BE2C (cell line): ENCODE measurements around the gene SRGAP3.

ENCODE experiments used
- DNase-seq: peaks from one replicate; pipeline ENCODE4 v3.0.0-alpha.2; 2020
- H3K27me3 ChIP-seq: fragments of 250-450 bp; sonication (Bioruptor Pico); 2 replicates; pipeline ENCODE4 v1.5.1; 2020; ENCODE audit warnings: mild to moderate bottlenecking
- H3K36me3 ChIP-seq: fragments of 250-450 bp; sonication (Bioruptor Pico); 2 replicates; pipeline ENCODE4 v1.5.1; 2020; ENCODE audit warnings: mild to moderate bottlenecking
- H3K4me1 ChIP-seq: fragments of 250-450 bp; sonication (Bioruptor Pico); 2 replicates; pipeline ENCODE4 v1.5.1; 2020
- H3K4me3 ChIP-seq: 2 replicates; pipeline ENCODE4 v1.5.1; 2011; ENCODE audit warnings: low read depth, low read length
- H3K9me3 ChIP-seq: fragments of 250-450 bp; sonication (Bioruptor Pico); 2 replicates; pipeline ENCODE4 v1.5.1; 2020
- CTCF ChIP-seq: IDR thresholded peaks from 2 replicates; pipeline ENCODE4 v1.5.1; 2012; ENCODE audit warnings: mild to moderate bottlenecking, low read depth, low read length

The SRGAP3 gene

GRCh38 chr3:9169326-9169725 lies 80.1 kb downstream of the SRGAP3 start:
- no peaks in the 10 kb centered on the region for H3K4me1 ChIP-seq
- no peak for TF ChIP-seq CTCF
- no peak for DNase-seq

DNA sequence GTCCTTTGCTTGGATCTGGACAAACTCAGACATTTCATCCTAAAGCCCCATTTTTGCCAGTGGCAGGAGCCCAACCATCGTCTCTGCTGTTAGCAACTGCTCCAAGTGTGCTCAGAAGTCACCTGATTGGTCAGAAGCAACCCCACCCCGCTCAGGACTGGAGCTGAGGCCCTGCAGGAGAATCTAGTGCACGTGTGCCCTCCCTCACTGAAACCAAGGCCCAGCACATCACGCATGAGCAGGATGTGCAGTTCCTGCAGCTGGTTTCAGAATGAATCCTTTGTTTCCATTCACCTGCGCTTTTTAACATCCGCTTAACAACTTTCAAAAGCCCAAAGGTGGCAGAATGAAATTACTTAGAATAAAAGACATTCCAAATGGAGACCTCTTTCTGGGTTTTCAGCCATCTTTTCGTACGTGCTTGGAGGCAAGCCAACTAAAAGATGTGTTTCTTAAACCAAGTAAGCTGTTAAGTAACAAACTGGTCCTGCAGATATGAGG lies 81.2 kb downstream of the SRGAP3 start:
- H3K9me3 ChIP-seq, result no peaks in the 10 kb centered on the region
- H3K36me3 ChIP-seq, result no peaks in the 10 kb centered on the region
- no peak for TF ChIP-seq CTCF
- H3K4me1 ChIP-seq, result no peaks in the 10 kb centered on the region
- no peak overlapping the region for H3K4me3 ChIP-seq
- DNase-seq, result no peak
- no peaks in the 10 kb centered on the region for H3K27me3 ChIP-seq

More at GRCh38 chr3:9169326-9169725, 80.1 kb downstream of the SRGAP3 start:
- Histone ChIP-seq H3K36me3 (no peaks in the 10 kb centered on the region), H3K4me3 (no peak overlapping the region), H3K9me3 (no peaks in the 10 kb centered on the region), H3K27me3 (no peaks in the 10 kb centered on the region)

- no peaks in the 10 kb centered on the region for H3K9me3 ChIP-seq
- no peak for TF ChIP-seq CTCF
- no peaks in the 10 kb centered on the region for H3K4me1 ChIP-seq
- no peaks in the 10 kb centered on the region for H3K27me3 ChIP-seq
- no peak overlapping the region for H3K4me3 ChIP-seq
- H3K36me3 ChIP-seq, result no peaks in the 10 kb centered on the region
- DNase-seq, result no peak
Measured at GRCh38 chr3:9167222-9167621, 82.2 kb downstream of the SRGAP3 start.

GRCh38 chr3:9165421-9165820 lies 84.0 kb downstream of the SRGAP3 start:
- no peak for TF ChIP-seq CTCF
- no peak overlapping the region for H3K4me3 ChIP-seq

GRCh38 chr3:9163289-9163688 lies 86.2 kb downstream of the SRGAP3 start:
- no peaks in the 10 kb centered on the region for H3K27me3 ChIP-seq
- H3K9me3 ChIP-seq, result no peaks in the 10 kb centered on the region
- TF ChIP-seq CTCF, result no peak

More at GRCh38 chr3:9165421-9165820, 84.0 kb downstream of the SRGAP3 start:
- DNase-seq, result no peak
- H3K27me3 ChIP-seq, result no peaks in the 10 kb centered on the region
- H3K9me3 ChIP-seq, result no peaks in the 10 kb centered on the region
- H3K36me3 ChIP-seq, result no peaks in the 10 kb centered on the region
- H3K4me1 ChIP-seq, result no peaks in the 10 kb centered on the region

DNA sequence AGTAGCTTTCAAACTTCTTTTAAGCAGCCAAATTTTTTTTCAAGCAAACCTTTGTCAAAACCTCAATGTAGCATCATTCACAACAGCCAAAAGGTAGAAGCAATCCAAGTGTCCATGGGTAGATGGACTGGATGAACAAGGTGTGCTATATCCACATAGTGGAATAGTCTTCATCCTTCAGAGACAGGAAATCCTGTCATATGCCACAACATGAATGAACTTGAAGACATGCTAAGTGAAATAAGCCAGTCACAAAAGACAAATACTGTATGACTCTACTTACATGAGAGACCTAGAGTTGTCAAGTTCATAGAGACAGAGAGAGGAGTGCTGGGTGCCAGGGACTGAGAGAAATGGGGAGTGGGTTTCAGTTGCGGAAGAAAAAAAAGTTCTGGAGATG lies 87.6 kb downstream of the SRGAP3 start:
- no peak for TF ChIP-seq CTCF
- H3K4me1 ChIP-seq, result no peaks in the 10 kb centered on the region
- no peaks in the 10 kb centered on the region for H3K27me3 ChIP-seq

More at GRCh38 chr3:9163289-9163688, 86.2 kb downstream of the SRGAP3 start:
- Histone ChIP-seq H3K4me1 (no peaks in the 10 kb centered on the region), H3K36me3 (no peaks in the 10 kb centered on the region), H3K4me3 (no peak overlapping the region)
- no peak for DNase-seq

More for the DNA sequence above, 87.6 kb downstream of the SRGAP3 start:
- H3K9me3 ChIP-seq, result no peaks in the 10 kb centered on the region
- DNase-seq, result no peak
- no peak overlapping the region for H3K4me3 ChIP-seq
- H3K36me3 ChIP-seq, result no peaks in the 10 kb centered on the region
